Fibroblast of villous mesenchyme (primary cell): ENCODE results near the gene HMGCL. TPM values are rescaled to one million over a fixed set of nuclear protein-coding genes. Genes with fewer than 3 reads are reported as not detected.
"Not testable (repeated sequence)": the region's sequence is repeated elsewhere in the genome, so short reads cannot be mapped to it uniquely, and the experiment has no call there.

ENCODE experiments used
- DNase-seq: peaks from one replicate; pipeline ENCODE4 v3.0.0-alpha.2; 2010; ENCODE audit warnings: low read depth
- H3K4me3 ChIP-seq: 2 replicates; pipeline ENCODE4 v1.5.1; 2011; ENCODE audit warnings: low read depth, mild to moderate bottlenecking, low read length
- total RNA-seq: library from RNA; depleted of rRNA; stranded (reverse); fragments of >200 nt; gene quantifications from 2 replicates; pipeline ENCODE4 v1.2.3, GENCODE V29; 2012
- TF ChIP-seq, protein P1 (sequence below): IDR thresholded peaks from 2 replicates; pipeline ENCODE4 v1.5.1; 2012; ENCODE audit warnings: low read depth, mild to moderate bottlenecking, low read length; ENCODE audit not compliant: insufficient read depth

The HMGCL gene
- total RNA-seq, 1 donor: 37.1 TPM

GRCh38 chr1:23799255-23799569 lies 26.0 kb downstream of the HMGCL start:
- no peak for DNase-seq
- H3K4me3 ChIP-seq: peak overlapping the region; percentile 90
- TF ChIP-seq, protein P1, sequence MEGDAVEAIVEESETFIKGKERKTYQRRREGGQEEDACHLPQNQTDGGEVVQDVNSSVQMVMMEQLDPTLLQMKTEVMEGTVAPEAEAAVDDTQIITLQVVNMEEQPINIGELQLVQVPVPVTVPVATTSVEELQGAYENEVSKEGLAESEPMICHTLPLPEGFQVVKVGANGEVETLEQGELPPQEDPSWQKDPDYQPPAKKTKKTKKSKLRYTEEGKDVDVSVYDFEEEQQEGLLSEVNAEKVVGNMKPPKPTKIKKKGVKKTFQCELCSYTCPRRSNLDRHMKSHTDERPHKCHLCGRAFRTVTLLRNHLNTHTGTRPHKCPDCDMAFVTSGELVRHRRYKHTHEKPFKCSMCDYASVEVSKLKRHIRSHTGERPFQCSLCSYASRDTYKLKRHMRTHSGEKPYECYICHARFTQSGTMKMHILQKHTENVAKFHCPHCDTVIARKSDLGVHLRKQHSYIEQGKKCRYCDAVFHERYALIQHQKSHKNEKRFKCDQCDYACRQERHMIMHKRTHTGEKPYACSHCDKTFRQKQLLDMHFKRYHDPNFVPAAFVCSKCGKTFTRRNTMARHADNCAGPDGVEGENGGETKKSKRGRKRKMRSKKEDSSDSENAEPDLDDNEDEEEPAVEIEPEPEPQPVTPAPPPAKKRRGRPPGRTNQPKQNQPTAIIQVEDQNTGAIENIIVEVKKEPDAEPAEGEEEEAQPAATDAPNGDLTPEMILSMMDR: no peak

- no peak for DNase-seq
- TF ChIP-seq, protein P1: no peak
- no peak overlapping the region for H3K4me3 ChIP-seq
Observed at GRCh38 chr1:23798662-23799142, 26.5 kb downstream of the HMGCL start.

- no peak for DNase-seq
- H3K4me3 ChIP-seq: no peak overlapping the region
- TF ChIP-seq, protein P1: no peak
Observed at GRCh38 chr1:23797478-23798448, 27.5 kb downstream of the HMGCL start.

- H3K4me3 ChIP-seq: no peak overlapping the region
- TF ChIP-seq, protein P1: no peak
- DNase-seq: no peak
Observed at GRCh38 chr1:23796466-23797271, 28.6 kb downstream of the HMGCL start.

DNA sequence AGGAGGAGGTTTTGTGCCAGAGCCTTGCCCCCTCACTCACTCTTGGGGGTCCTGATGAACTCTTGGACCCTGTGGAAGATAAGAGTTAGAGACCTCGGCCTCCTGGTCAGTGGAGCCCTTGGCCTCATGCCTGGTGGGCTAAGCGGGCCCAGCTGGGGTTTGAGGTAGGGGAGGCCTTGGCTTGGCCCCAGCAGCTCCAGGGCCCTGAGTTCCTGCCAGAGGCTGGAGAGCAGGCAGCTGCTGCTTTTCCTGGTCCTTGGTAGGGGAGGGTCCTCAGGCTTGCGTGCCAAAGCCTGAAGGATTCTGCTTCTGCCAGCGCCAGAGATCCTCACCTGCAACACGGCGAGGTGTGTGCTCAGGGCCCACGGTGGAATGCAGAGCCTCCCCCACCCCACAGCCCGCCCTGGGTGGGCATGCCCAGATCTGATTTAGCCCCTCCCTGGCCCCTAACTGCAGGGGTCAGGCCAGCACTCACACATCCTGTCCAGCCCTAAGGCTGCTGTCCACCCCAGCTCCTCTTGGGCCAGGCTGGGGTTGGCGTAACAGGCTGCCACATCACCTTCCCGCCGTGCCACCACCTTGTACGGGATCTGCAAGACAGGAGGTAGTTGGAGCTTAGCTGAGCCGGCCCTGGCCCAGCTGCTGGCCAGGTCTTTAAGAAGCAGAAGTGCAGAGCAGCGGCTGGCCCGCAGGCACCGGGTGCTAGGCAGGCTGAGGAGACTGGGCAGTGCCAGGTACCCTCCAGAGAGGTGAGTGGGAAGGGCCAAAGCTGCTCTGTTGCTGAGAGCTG lies 29.4 kb downstream of the HMGCL start:
- TF ChIP-seq, protein P1: no peak
- H3K4me3 ChIP-seq: no peak overlapping the region
- no peak for DNase-seq

DNA sequence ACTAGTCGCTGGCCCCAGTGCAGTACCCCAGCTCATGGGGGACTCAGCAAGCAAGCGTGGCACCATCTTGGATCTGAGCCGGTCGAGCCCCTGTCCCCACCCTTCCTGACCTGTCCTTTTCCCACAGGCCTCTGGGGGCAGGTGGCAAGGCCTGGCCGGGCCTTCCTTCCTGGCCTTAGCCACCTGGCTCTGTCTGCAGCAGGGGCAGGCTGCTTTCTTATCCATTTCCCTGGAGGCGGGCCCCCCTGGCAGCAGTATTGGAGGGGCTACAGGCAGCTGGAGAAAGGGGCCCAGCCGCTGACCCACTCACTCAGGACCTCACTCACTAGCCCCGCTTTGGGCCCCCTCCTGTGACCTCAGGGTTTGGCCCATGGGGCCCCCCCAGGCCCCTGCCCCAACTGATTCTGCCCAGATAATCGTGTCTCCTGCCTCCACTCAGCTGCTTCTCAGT lies 30.5 kb downstream of the HMGCL start:
- not testable (repeated sequence) for DNase-seq, H3K4me3 ChIP-seq
